GM18951 (cell line): ENCODE results near the gene UVRAG.

Source experiments
- POLR2A ChIP-seq: IDR thresholded peaks from 4 replicates; pipeline ENCODE4 v1.6.1; 2011; ENCODE audit warnings: mild to moderate bottlenecking; ENCODE audit not compliant: insufficient read length, insufficient read depth; ENCODE audit errors: extremely low read depth
- in situ Hi-C: fragments of 300-500 bp; cut with MboI; formaldehyde crosslinking; loops from one replicate; pipeline ENCODE4 v1.12.0; 2022; ENCODE audit warnings: low sequenced_read_pairs, mixed read lengths, inconsistent platforms; ENCODE audit not compliant: unreplicated experiment

The UVRAG gene

GRCh38 chr11:76164861-76165751 is 350.1 kb downstream of the UVRAG start:
- no peak for TF ChIP-seq POLR2A
- in situ Hi-C loops = no loop called here

GRCh38 chr11:76166314-76166713 is 351.3 kb downstream of the UVRAG start:
- in situ Hi-C loops = no loop called here
- TF ChIP-seq POLR2A = no peak

GRCh38 chr11:76167590-76167989 is 352.6 kb downstream of the UVRAG start:
- in situ Hi-C loops = no loop called here
- no peak for TF ChIP-seq POLR2A

- no peak for TF ChIP-seq POLR2A
- in situ Hi-C loops = no loop called here
Measured at GRCh38 chr11:76169473-76169896, 354.5 kb downstream of the UVRAG start.

GRCh38 chr11:76170468-76170867 is 355.5 kb downstream of the UVRAG start:
- TF ChIP-seq POLR2A = no peak
- in situ Hi-C loops = no loop called here

- in situ Hi-C loops = no loop called here
- no peak for TF ChIP-seq POLR2A
Measured at GRCh38 chr11:76172583-76172982, 357.6 kb downstream of the UVRAG start.

GRCh38 chr11:76173663-76174062 is 358.7 kb downstream of the UVRAG start:
- in situ Hi-C loops = no loop called here

GRCh38 chr11:76174330-76174729 is 359.3 kb downstream of the UVRAG start:
- no peak for TF ChIP-seq POLR2A
- in situ Hi-C loops = no loop called here

More at GRCh38 chr11:76173663-76174062, 358.7 kb downstream of the UVRAG start:
- no peak for TF ChIP-seq POLR2A

GRCh38 chr11:76175783-76176182 is 360.8 kb downstream of the UVRAG start:
- TF ChIP-seq POLR2A = no peak

GRCh38 chr11:76176463-76176862 is 361.5 kb downstream of the UVRAG start:
- in situ Hi-C loops = no loop called here
- no peak for TF ChIP-seq POLR2A

More at GRCh38 chr11:76175783-76176182, 360.8 kb downstream of the UVRAG start:
- in situ Hi-C loops = no loop called here

GRCh38 chr11:76177250-76177686 is 362.3 kb downstream of the UVRAG start:
- in situ Hi-C loops = no loop called here
- no peak for TF ChIP-seq POLR2A

GRCh38 chr11:76179147-76179546 is 364.1 kb downstream of the UVRAG start:
- TF ChIP-seq POLR2A = no peak
- in situ Hi-C loops = no loop called here

- in situ Hi-C loops = no loop called here
- no peak for TF ChIP-seq POLR2A
Measured at GRCh38 chr11:76181371-76181770, 366.4 kb downstream of the UVRAG start.

GRCh38 chr11:76184551-76184993 is 369.6 kb downstream of the UVRAG start:
- in situ Hi-C loops = no loop called here
- no peak for TF ChIP-seq POLR2A

GRCh38 chr11:76185511-76185910 is 370.5 kb downstream of the UVRAG start:
- in situ Hi-C loops = no loop called here
- no peak for TF ChIP-seq POLR2A
